GM10266 (cell line): ENCODE results near the gene TMEM231.

Source experiments
- DNase-seq: peaks from one replicate; pipeline ENCODE4 v3.0.0; 2012; ENCODE audit errors: extremely low spot score
- CTCF ChIP-seq: IDR thresholded peaks from 2 replicates; pipeline ENCODE4 v1.5.1; 2012; ENCODE audit warnings: mild to moderate bottlenecking, low read depth; ENCODE audit not compliant: control insufficient read depth, insufficient read depth; ENCODE audit errors: missing control alignments

Gene TMEM231

GRCh38 chr16:75576384-75576811 lies 20.3 kb upstream of the TMEM231 start:
- TF ChIP-seq CTCF = no peak
- DNase-seq = peak; percentile 24

- TF ChIP-seq CTCF = no peak
Measured at GRCh38 chr16:75575958-75576357, 19.9 kb upstream of the TMEM231 start.

GRCh38 chr16:75573955-75574354 lies 17.9 kb upstream of the TMEM231 start:
- no peak for DNase-seq
- no peak for TF ChIP-seq CTCF

More at GRCh38 chr16:75575958-75576357, 19.9 kb upstream of the TMEM231 start:
- no peak for DNase-seq

- no peak for TF ChIP-seq CTCF
- DNase-seq = no peak
Measured at GRCh38 chr16:75572864-75573542, 17.0 kb upstream of the TMEM231 start.

GRCh38 chr16:75570396-75571065 lies 14.5 kb upstream of the TMEM231 start:
- peak; percentile 45 for DNase-seq
- no peak for TF ChIP-seq CTCF

GRCh38 chr16:75567911-75568310 lies 11.9 kb upstream of the TMEM231 start:
- no peak for DNase-seq
- TF ChIP-seq CTCF = no peak

GRCh38 chr16:75566758-75567255 lies 10.8 kb upstream of the TMEM231 start:
- TF ChIP-seq CTCF = no peak
- peak; percentile 21 for DNase-seq
